ENCODE results near the gene COG1. TPM values are rescaled to one million over a fixed set of nuclear protein-coding genes. Genes with fewer than 3 reads are reported as not detected.

COG1 gene
- polyA plus RNA-seq, 1 of the 3 experiments (the other 2 are of a cell fraction), result 52.8 TPM

DNA sequence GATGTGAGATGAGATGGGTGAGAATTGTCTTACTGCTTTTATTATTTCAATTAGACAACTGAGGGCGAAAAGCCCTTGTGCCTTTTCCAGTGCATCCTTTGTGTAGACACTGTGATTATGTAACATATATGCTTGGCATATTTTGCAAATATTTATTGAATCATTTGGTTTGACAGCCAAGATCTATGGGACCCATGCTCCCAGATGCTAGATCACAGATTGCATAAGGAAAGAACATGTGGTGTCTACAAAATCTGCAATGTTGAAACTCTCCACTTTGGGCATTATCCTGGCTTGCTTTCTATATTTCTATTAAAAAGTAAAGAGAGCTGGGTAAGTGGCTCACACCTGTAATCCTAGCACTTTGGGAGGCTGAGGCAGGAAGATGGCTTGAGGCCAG is 4.8 kb upstream of the COG1 start:
- H3K4me1 ChIP-seq (ENCODE audit: control insufficient read depth in 1 of 2, insufficient read depth in 2 of 2, low read depth in 1 of 2, low read length in 1 of 2), result peaks cover 3 to 5% of the 10 kb centered on the region in 2 experiments; a peak in 1 of 4 replicates
- TF ChIP-seq FOSL2 (IDR thresholded peaks at IDR 0.05; ENCODE audit: borderline replicate concordance, low read depth), result no peak
- TF ChIP-seq GABPA (IDR thresholded peaks at IDR 0.05; ENCODE audit: low read depth), result no peak
- TF ChIP-seq NFIC (IDR thresholded peaks at IDR 0.05; ENCODE audit: borderline replicate concordance), result no peak
- TF ChIP-seq TEAD4 (IDR thresholded peaks at IDR 0.05; ENCODE audit: borderline replicate concordance, insufficient read depth), result no peak
- no peak for TF ChIP-seq MAX (IDR thresholded peaks at IDR 0.05; ENCODE audit: low read depth)
- no peak for TF ChIP-seq RCOR1 (IDR thresholded peaks at IDR 0.05; ENCODE audit: low read length)
- no peak for TF ChIP-seq FOXM1 (IDR thresholded peaks at IDR 0.05; ENCODE audit: low read depth)
- no peak for TF ChIP-seq MXI1 (IDR thresholded peaks at IDR 0.05; ENCODE audit: low read depth, low read length)
- TF ChIP-seq NRF1 (IDR thresholded peaks at IDR 0.05; ENCODE audit: low read depth, low read length), result no peak
- TF ChIP-seq, protein P1, sequence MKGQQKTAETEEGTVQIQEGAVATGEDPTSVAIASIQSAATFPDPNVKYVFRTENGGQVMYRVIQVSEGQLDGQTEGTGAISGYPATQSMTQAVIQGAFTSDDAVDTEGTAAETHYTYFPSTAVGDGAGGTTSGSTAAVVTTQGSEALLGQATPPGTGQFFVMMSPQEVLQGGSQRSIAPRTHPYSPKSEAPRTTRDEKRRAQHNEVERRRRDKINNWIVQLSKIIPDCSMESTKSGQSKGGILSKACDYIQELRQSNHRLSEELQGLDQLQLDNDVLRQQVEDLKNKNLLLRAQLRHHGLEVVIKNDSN (IDR thresholded peaks at IDR 0.05; ENCODE audit: borderline replicate concordance, low read depth), result no peak
- TF ChIP-seq, protein P2, sequence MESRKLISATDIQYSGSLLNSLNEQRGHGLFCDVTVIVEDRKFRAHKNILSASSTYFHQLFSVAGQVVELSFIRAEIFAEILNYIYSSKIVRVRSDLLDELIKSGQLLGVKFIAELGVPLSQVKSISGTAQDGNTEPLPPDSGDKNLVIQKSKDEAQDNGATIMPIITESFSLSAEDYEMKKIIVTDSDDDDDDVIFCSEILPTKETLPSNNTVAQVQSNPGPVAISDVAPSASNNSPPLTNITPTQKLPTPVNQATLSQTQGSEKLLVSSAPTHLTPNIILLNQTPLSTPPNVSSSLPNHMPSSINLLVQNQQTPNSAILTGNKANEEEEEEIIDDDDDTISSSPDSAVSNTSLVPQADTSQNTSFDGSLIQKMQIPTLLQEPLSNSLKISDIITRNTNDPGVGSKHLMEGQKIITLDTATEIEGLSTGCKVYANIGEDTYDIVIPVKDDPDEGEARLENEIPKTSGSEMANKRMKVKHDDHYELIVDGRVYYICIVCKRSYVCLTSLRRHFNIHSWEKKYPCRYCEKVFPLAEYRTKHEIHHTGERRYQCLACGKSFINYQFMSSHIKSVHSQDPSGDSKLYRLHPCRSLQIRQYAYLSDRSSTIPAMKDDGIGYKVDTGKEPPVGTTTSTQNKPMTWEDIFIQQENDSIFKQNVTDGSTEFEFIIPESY (IDR thresholded peaks at IDR 0.05; ENCODE audit: borderline replicate concordance, low read depth), result no peak
- no peak for TF ChIP-seq POLR2AphosphoS5 (IDR thresholded peaks at IDR 0.05; ENCODE audit: low read depth, low read length)
- POLR2A ChIA-PET, result no interaction called here

GRCh38 chr17:73189417-73190099 is 3.3 kb upstream of the COG1 start:
- Histone ChIP-seq H3K9ac (no peak overlapping the region), H3K4me2 (no peak overlapping the region), H3K4me1 (ENCODE audit: control insufficient read depth in 1 of 2, insufficient read depth in 2 of 2, low read depth in 1 of 2, low read length in 1 of 2) (peaks cover 5% of the 10 kb centered on the region in 2 experiments; a peak in 2 of 4 replicates), H3K4me3 (ENCODE audit: low read depth in 2 of 2, low read length in 1 of 2) (no peak overlapping the region), H3K36me3 (replicated peaks in 1 of 2; ENCODE audit: control insufficient read depth in 1 of 2, insufficient read depth in 2 of 2, low read length in 1 of 2) (no peaks in the 10 kb centered on the region), H3F3A (replicated peaks; ENCODE audit: insufficient read depth) (peaks cover 8% of the 10 kb centered on the region), H2AFZ (ENCODE audit: low read depth) (no peak overlapping the region), H3K9me3 (no peaks in the 10 kb centered on the region), H3K27ac (ENCODE audit: low read depth in 2 of 2, low read length in 1 of 2) (no peak overlapping the region), H3K9me2 (no peaks in the 10 kb centered on the region), H4K20me1 (ENCODE audit: insufficient read depth) (no peaks in the 10 kb centered on the region), H3K27me3 (ENCODE audit: insufficient read depth) (no peaks in the 10 kb centered on the region), H3K79me2 (ENCODE audit: insufficient read depth) (peaks cover 16% of the 10 kb centered on the region)
- WGBS (ENCODE audit: low lambda C conversion rate), result 75% methylated on average over 5 of the region's 6 CpGs
- CTCF ChIA-PET, result interaction anchor here (0.5 to 14.9 kb wide), 100 partner anchors 10 to 633 kb away, joined by 3 to 501 read pairs (median 4); partner anchors contain the start of genes SLC39A11 and SSTR2
- POLR2A ChIA-PET, result interaction anchor here (1.0 kb wide), 4 partner anchors 26 to 465 kb away, joined by 3 to 9 read pairs (median 5); no protein-coding TSS in a partner anchor
- peak; percentile 80 for DNase-seq
- TF ChIP-seq RXRA (IDR thresholded peaks at IDR 0.05; ENCODE audit: borderline replicate concordance, low read depth), result no peak
- TF ChIP-seq, protein P3, sequence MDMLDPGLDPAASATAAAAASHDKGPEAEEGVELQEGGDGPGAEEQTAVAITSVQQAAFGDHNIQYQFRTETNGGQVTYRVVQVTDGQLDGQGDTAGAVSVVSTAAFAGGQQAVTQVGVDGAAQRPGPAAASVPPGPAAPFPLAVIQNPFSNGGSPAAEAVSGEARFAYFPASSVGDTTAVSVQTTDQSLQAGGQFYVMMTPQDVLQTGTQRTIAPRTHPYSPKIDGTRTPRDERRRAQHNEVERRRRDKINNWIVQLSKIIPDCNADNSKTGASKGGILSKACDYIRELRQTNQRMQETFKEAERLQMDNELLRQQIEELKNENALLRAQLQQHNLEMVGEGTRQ (IDR thresholded peaks at IDR 0.05; ENCODE audit: borderline replicate concordance, low read depth, low read length), result peak; percentile 53; the same call in 1 of the 2 replicates
- TF ChIP-seq, protein P4, sequence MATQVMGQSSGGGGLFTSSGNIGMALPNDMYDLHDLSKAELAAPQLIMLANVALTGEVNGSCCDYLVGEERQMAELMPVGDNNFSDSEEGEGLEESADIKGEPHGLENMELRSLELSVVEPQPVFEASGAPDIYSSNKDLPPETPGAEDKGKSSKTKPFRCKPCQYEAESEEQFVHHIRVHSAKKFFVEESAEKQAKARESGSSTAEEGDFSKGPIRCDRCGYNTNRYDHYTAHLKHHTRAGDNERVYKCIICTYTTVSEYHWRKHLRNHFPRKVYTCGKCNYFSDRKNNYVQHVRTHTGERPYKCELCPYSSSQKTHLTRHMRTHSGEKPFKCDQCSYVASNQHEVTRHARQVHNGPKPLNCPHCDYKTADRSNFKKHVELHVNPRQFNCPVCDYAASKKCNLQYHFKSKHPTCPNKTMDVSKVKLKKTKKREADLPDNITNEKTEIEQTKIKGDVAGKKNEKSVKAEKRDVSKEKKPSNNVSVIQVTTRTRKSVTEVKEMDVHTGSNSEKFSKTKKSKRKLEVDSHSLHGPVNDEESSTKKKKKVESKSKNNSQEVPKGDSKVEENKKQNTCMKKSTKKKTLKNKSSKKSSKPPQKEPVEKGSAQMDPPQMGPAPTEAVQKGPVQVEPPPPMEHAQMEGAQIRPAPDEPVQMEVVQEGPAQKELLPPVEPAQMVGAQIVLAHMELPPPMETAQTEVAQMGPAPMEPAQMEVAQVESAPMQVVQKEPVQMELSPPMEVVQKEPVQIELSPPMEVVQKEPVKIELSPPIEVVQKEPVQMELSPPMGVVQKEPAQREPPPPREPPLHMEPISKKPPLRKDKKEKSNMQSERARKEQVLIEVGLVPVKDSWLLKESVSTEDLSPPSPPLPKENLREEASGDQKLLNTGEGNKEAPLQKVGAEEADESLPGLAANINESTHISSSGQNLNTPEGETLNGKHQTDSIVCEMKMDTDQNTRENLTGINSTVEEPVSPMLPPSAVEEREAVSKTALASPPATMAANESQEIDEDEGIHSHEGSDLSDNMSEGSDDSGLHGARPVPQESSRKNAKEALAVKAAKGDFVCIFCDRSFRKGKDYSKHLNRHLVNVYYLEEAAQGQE (IDR thresholded peaks at IDR 0.05; ENCODE audit: low read depth, low read length), result no peak
- TF ChIP-seq MEF2A (IDR thresholded peaks at IDR 0.05; ENCODE audit: borderline replicate concordance, low read depth), result no peak
- TF ChIP-seq EP300 (IDR thresholded peaks at IDR 0.05; ENCODE audit: borderline replicate concordance in 1 of 2, low read depth in 1 of 2, low read length in 1 of 2), result no peak
- no peak for TF ChIP-seq FOXM1 (IDR thresholded peaks at IDR 0.05; ENCODE audit: low read depth)
- peak; percentile 62; the same call in 1 of the 2 replicates for TF ChIP-seq SIN3A (IDR thresholded peaks at IDR 0.05; ENCODE audit: borderline replicate concordance, low read depth, low read length)

More for the DNA sequence above, 4.8 kb upstream of the COG1 start:
- Histone ChIP-seq H3K9me2 (no peaks in the 10 kb centered on the region), H4K20me1 (ENCODE audit: insufficient read depth) (no peaks in the 10 kb centered on the region), H3K4me3 (ENCODE audit: low read depth in 2 of 2, low read length in 1 of 2) (no peak overlapping the region), H3K79me2 (ENCODE audit: insufficient read depth) (peaks cover 1% of the 10 kb centered on the region; the same call in 1 of the 2 replicates), H2AFZ (ENCODE audit: low read depth) (no peak overlapping the region), H3K27ac (ENCODE audit: low read depth in 2 of 2, low read length in 1 of 2) (no peak overlapping the region), H3K9me3 (no peaks in the 10 kb centered on the region), H3K36me3 (replicated peaks in 1 of 2; ENCODE audit: control insufficient read depth in 1 of 2, insufficient read depth in 2 of 2, low read length in 1 of 2) (no peaks in the 10 kb centered on the region), H3K4me2 (no peak overlapping the region), H3K27me3 (ENCODE audit: insufficient read depth) (no peaks in the 10 kb centered on the region), H3F3A (replicated peaks; ENCODE audit: insufficient read depth) (peaks cover 7% of the 10 kb centered on the region), H3K9ac (no peak overlapping the region)
- DNase-seq, result no peak
- WGBS (ENCODE audit: low lambda C conversion rate), result 98% methylated on average over 1 of the region's 1 CpG
- CTCF ChIA-PET, result interaction anchor here (1.3 to 14.9 kb wide), 8 partner anchors 9 to 631 kb away, joined by 5 to 501 read pairs (median 52); no protein-coding TSS in a partner anchor
